ENCODE data around the gene PCDHGB1. TPM values are rescaled to one million over a fixed set of nuclear protein-coding genes. Genes with fewer than 3 reads are reported as not detected.
"Not testable (repeated sequence)": the region's sequence is repeated elsewhere in the genome, so short reads cannot be mapped to it uniquely, and the experiment has no call there.

The PCDHGB1 gene
- polyA plus RNA-seq, 12 donors = 0.32 to 1.0 (median 0.65) TPM; not detected in 2

- DNase-seq = no peak
Measured at GRCh38 chr5:141382469-141383294, 32.8 kb downstream of the PCDHGB1 start, which contains the start of gene PCDHGA7. TSS of gene PCDHGA7 (plus strand) at chr5:141382742. CDS start at chr5:141382900, 158 bp downstream.

- DNase-seq = no peak
Measured at GRCh38 chr5:141383345-141383744, 33.4 kb downstream of the PCDHGB1 start.

GRCh38 chr5:141384471-141385267, 34.8 kb downstream of the PCDHGB1 start:
- no peak for DNase-seq

- not testable (repeated sequence) for DNase-seq
Measured at GRCh38 chr5:141387557-141388311, 37.8 kb downstream of the PCDHGB1 start, which contains the start of gene PCDHGB4. TSS of gene PCDHGB4 (plus strand) at chr5:141387698. CDS start at chr5:141387885, 187 bp downstream.

- DNase-seq = no peak
Measured at GRCh38 chr5:141388661-141389060, 38.8 kb downstream of the PCDHGB1 start.

GRCh38 chr5:141389153-141390042, 39.5 kb downstream of the PCDHGB1 start:
- no peak for DNase-seq

GRCh38 chr5:141392429-141393198, 42.7 kb downstream of the PCDHGB1 start, which contains the start of gene PCDHGA8:
TSS of gene PCDHGA8 (plus strand) at chr5:141392633. CDS start at chr5:141392814, 181 bp downstream.
- DNase-seq = no peak

GRCh38 chr5:141393267-141393666, 43.4 kb downstream of the PCDHGB1 start:
- no peak for DNase-seq

- not testable (repeated sequence) for DNase-seq
Measured at GRCh38 chr5:141394401-141395187, 44.7 kb downstream of the PCDHGB1 start.

GRCh38 chr5:141397756-141398551, 48.1 kb downstream of the PCDHGB1 start, which contains the start of gene PCDHGB5:
TSS of gene PCDHGB5 (plus strand) at chr5:141397947. CDS start at chr5:141398128, 181 bp downstream.
- not testable (repeated sequence) for DNase-seq

- DNase-seq = no peak
Measured at GRCh38 chr5:141398608-141399007, 48.7 kb downstream of the PCDHGB1 start.

GRCh38 chr5:141399555-141400258, 49.8 kb downstream of the PCDHGB1 start:
- no peak for DNase-seq

Other genes with a start within 250 kb of the PCDHGB1 start
- 1 to 10 TPM in 10 of 12 donors, not detected in 2; 1.4 to 2.4 (median 2.1) TPM for gene PCDHB3, start 249.6 kb upstream of the PCDHGB1 start, polyA plus RNA-seq (ENCODE audit: insufficient read length in 12 of 12)
- gene PCDHB4, start 228.3 kb upstream of the PCDHGB1 start, polyA plus RNA-seq (ENCODE audit: insufficient read length in 12 of 12) = 1 to 10 TPM in 10 of 12 donors, not detected in 2; 2.6 to 4.6 (median 3.2) TPM
- gene PCDHB5, start 214.9 kb upstream of the PCDHGB1 start, polyA plus RNA-seq (ENCODE audit: insufficient read length in 12 of 12) = 1 to 10 TPM in 11 of 12 donors, not detected in 1; 3.1 to 5.1 (median 3.9) TPM
- 1 to 10 TPM in 11 of 12 donors, not detected in 1; 1.6 to 3.8 (median 1.9) TPM for gene PCDHB6, start 200.0 kb upstream of the PCDHGB1 start, polyA plus RNA-seq (ENCODE audit: insufficient read length in 12 of 12)
- gene PCDHB7, start 177.5 kb upstream of the PCDHGB1 start, polyA plus RNA-seq (ENCODE audit: insufficient read length in 12 of 12) = 1 to 10 TPM in 11 of 12 donors, not detected in 1; 1.8 to 3.3 (median 2.4) TPM
- 1 to 10 TPM in 6 of 12 donors, under 1 TPM in 4, not detected in 2; 0.44 to 1.6 (median 1.2) TPM for gene PCDHB8, start 172.3 kb upstream of the PCDHGB1 start, polyA plus RNA-seq (ENCODE audit: insufficient read length in 12 of 12)
- gene PCDHB16, start 167.7 kb upstream of the PCDHGB1 start, polyA plus RNA-seq (ENCODE audit: insufficient read length in 12 of 12) = 1 to 10 TPM in 11 of 12 donors, not detected in 1; 2.8 to 6.3 (median 3.9) TPM
- 1 to 10 TPM in 10 of 12 donors, not detected in 2; 1.4 to 4.6 (median 2.3) TPM for gene PCDHB9, start 162.9 kb upstream of the PCDHGB1 start, polyA plus RNA-seq (ENCODE audit: insufficient read length in 12 of 12)
- 1 to 10 TPM in 10 of 12 donors, not detected in 2; 3.2 to 5.7 (median 4.8) TPM for gene PCDHB10, start 157.7 kb upstream of the PCDHGB1 start, polyA plus RNA-seq (ENCODE audit: insufficient read length in 12 of 12)
- 1 to 10 TPM in 11 of 12 donors, not detected in 1; 1.6 to 3.4 (median 2.5) TPM for gene PCDHB11, start 150.5 kb upstream of the PCDHGB1 start, polyA plus RNA-seq (ENCODE audit: insufficient read length in 12 of 12)
- 1 to 10 TPM in 11 of 12 donors, not detected in 1; 1.9 to 3.8 (median 2.8) TPM for gene PCDHB12, start 141.4 kb upstream of the PCDHGB1 start, polyA plus RNA-seq (ENCODE audit: insufficient read length in 12 of 12)
- gene PCDHB13, start 136.2 kb upstream of the PCDHGB1 start, polyA plus RNA-seq (ENCODE audit: insufficient read length in 12 of 12) = 1 to 10 TPM in 11 of 12 donors, not detected in 1; 2.2 to 4.3 (median 3.0) TPM
- 1 to 10 TPM in 11 of 12 donors, not detected in 1; 5.4 to 9.6 (median 7.0) TPM for gene PCDHB14, start 126.8 kb upstream of the PCDHGB1 start, polyA plus RNA-seq (ENCODE audit: insufficient read length in 12 of 12)
- 10 to 100 TPM in 1 of 12 donors, 1 to 10 TPM in 10, not detected in 1; 5.8 to 12.3 (median 6.8) TPM for gene PCDHB15, start 104.7 kb upstream of the PCDHGB1 start, polyA plus RNA-seq (ENCODE audit: insufficient read length in 12 of 12)
- gene SLC25A2, start 46.0 kb upstream of the PCDHGB1 start, polyA plus RNA-seq (ENCODE audit: insufficient read length in 12 of 12) = not detected
- 100 to 1,000 TPM in 2 of 12 donors, 10 to 100 TPM in 9, not detected in 1; 77.9 to 106 (median 91.7) TPM for gene TAF7, start 29.3 kb upstream of the PCDHGB1 start, polyA plus RNA-seq (ENCODE audit: insufficient read length in 12 of 12)
- gene PCDHGA1, start 19.6 kb upstream of the PCDHGB1 start, polyA plus RNA-seq (ENCODE audit: insufficient read length in 12 of 12) = under 1 TPM in 10 of 12 donors, not detected in 2; 0.44 to 0.86 (median 0.56) TPM
- gene PCDHGA2, start 11.3 kb upstream of the PCDHGB1 start, polyA plus RNA-seq (ENCODE audit: insufficient read length in 12 of 12) = 1 to 10 TPM in 11 of 12 donors, not detected in 1; 1.6 to 5.9 (median 2.5) TPM
- gene PCDHGA3, start 6.3 kb upstream of the PCDHGB1 start, polyA plus RNA-seq (ENCODE audit: insufficient read length in 12 of 12) = 1 to 10 TPM in 10 of 12 donors, not detected in 2; 1.2 to 1.8 (median 1.4) TPM
- gene PCDHGA4, start 4.9 kb downstream of the PCDHGB1 start, polyA plus RNA-seq (ENCODE audit: insufficient read length in 12 of 12) = 1 to 10 TPM in 9 of 12 donors, under 1 TPM in 1, not detected in 2; 0.93 to 1.9 (median 1.5) TPM
- 1 to 10 TPM in 10 of 12 donors, not detected in 2; 1.8 to 3.0 (median 2.1) TPM for gene PCDHGB2, start 9.9 kb downstream of the PCDHGB1 start, polyA plus RNA-seq (ENCODE audit: insufficient read length in 12 of 12)
- 1 to 10 TPM in 10 of 12 donors, not detected in 2; 2.1 to 3.4 (median 2.7) TPM for gene PCDHGA5, start 14.1 kb downstream of the PCDHGB1 start, polyA plus RNA-seq (ENCODE audit: insufficient read length in 12 of 12)
- gene PCDHGB3, start 20.1 kb downstream of the PCDHGB1 start, polyA plus RNA-seq (ENCODE audit: insufficient read length in 12 of 12) = 1 to 10 TPM in 8 of 12 donors, under 1 TPM in 2, not detected in 2; 0.94 to 2.0 (median 1.3) TPM
- gene PCDHGA6, start 23.8 kb downstream of the PCDHGB1 start, polyA plus RNA-seq (ENCODE audit: insufficient read length in 12 of 12) = 1 to 10 TPM in 10 of 12 donors, not detected in 2; 2.5 to 5.4 (median 3.5) TPM
- 1 to 10 TPM in 10 of 12 donors, not detected in 2; 1.1 to 2.0 (median 1.6) TPM for gene PCDHGA7, start 32.6 kb downstream of the PCDHGB1 start, polyA plus RNA-seq (ENCODE audit: insufficient read length in 12 of 12)
- gene PCDHGB4, start 37.6 kb downstream of the PCDHGB1 start, polyA plus RNA-seq (ENCODE audit: insufficient read length in 12 of 12) = 1 to 10 TPM in 11 of 12 donors, not detected in 1; 1.9 to 3.5 (median 2.3) TPM
- gene PCDHGA8, start 42.5 kb downstream of the PCDHGB1 start, polyA plus RNA-seq (ENCODE audit: insufficient read length in 12 of 12) = 1 to 10 TPM in 1 of 12 donors, under 1 TPM in 9, not detected in 2; 0.34 to 1.1 (median 0.66) TPM
- gene PCDHGB5, start 47.8 kb downstream of the PCDHGB1 start, polyA plus RNA-seq (ENCODE audit: insufficient read length in 12 of 12) = 1 to 10 TPM in 11 of 12 donors, not detected in 1; 2.7 to 7.7 (median 4.0) TPM
- gene PCDHGA9, start 52.7 kb downstream of the PCDHGB1 start, polyA plus RNA-seq (ENCODE audit: insufficient read length in 12 of 12) = 1 to 10 TPM in 11 of 12 donors, not detected in 1; 2.8 to 5.2 (median 4.2) TPM
- 1 to 10 TPM in 11 of 12 donors, not detected in 1; 2.8 to 7.7 (median 4.3) TPM for gene PCDHGB6, start 57.9 kb downstream of the PCDHGB1 start, polyA plus RNA-seq (ENCODE audit: insufficient read length in 12 of 12)
- gene PCDHGA10, start 62.9 kb downstream of the PCDHGB1 start, polyA plus RNA-seq (ENCODE audit: insufficient read length in 12 of 12) = 1 to 10 TPM in 11 of 12 donors, not detected in 1; 1.3 to 3.4 (median 1.8) TPM
- 10 to 100 TPM in 3 of 12 donors, 1 to 10 TPM in 8, not detected in 1; 6.5 to 14.7 (median 8.6) TPM for gene PCDHGB7, start 67.6 kb downstream of the PCDHGB1 start, polyA plus RNA-seq (ENCODE audit: insufficient read length in 12 of 12)
- 1 to 10 TPM in 10 of 12 donors, not detected in 2; 2.6 to 5.1 (median 3.4) TPM for gene PCDHGA11, start 71.0 kb downstream of the PCDHGB1 start, polyA plus RNA-seq (ENCODE audit: insufficient read length in 12 of 12)
- gene PCDHGA12, start 80.4 kb downstream of the PCDHGB1 start, polyA plus RNA-seq (ENCODE audit: insufficient read length in 12 of 12) = 1 to 10 TPM in 10 of 12 donors, not detected in 2; 1.2 to 4.6 (median 2.1) TPM
- gene PCDHGC3, start 125.9 kb downstream of the PCDHGB1 start, polyA plus RNA-seq (ENCODE audit: insufficient read length in 12 of 12) = 100 to 1,000 TPM in 7 of 12 donors, 10 to 100 TPM in 4, not detected in 1; 86.1 to 193 (median 119) TPM
- 1 to 10 TPM in 9 of 12 donors, under 1 TPM in 1, not detected in 2; 0.93 to 2.7 (median 1.7) TPM for gene PCDHGC4, start 134.9 kb downstream of the PCDHGB1 start, polyA plus RNA-seq (ENCODE audit: insufficient read length in 12 of 12)
- gene PCDHGC5, start 139.0 kb downstream of the PCDHGB1 start, polyA plus RNA-seq (ENCODE audit: insufficient read length in 12 of 12) = 1 to 10 TPM in 2 of 12 donors, under 1 TPM in 8, not detected in 2; 0.19 to 1.3 (median 0.71) TPM

Data from muscle of arm (tissue), 12 donors.